A673 (cell line): ENCODE measurements around the gene EP300. TPM values are rescaled to one million over a fixed set of nuclear protein-coding genes. Genes with fewer than 3 reads are reported as not detected.

ENCODE experiments used
- BruUV-seq: library from RNA; stranded (reverse); fragments of 400-500 nt; replicated peaks from 2 replicates; lab custom pipeline; 2021; lab: Mats Ljungman, UMichigan
- CTCF ChIA-PET: fragments of 300-600 bp; sonication (Branson Sonifier 250); formaldehyde crosslinking; loops from one replicate; lab custom pipeline; 2022; ENCODE audit warnings: antibody characterized with exemption; lab: Charles Lee
- POLR2A ChIA-PET: fragments of 300-600 bp; sonication (Branson Sonifier 250); formaldehyde crosslinking; loops from one replicate; lab custom pipeline; 2022; ENCODE audit warnings: antibody characterized with exemption; ENCODE audit not compliant: low non-redundant PET; lab: Charles Lee
- DNase-seq: peaks from one replicate; pipeline ENCODE4 v3.0.0-alpha.2; 2015; ENCODE audit warnings: low spot score
- H3K27ac ChIP-seq: fragments of 200-600 bp; sonication (generic); 2 replicates; pipeline ENCODE4 v1.5.1; 2016; ENCODE audit warnings: mixed run types, low read depth, mild to moderate bottlenecking, mixed read lengths, antibody characterized with exemption, low read length; ENCODE audit not compliant: poor library complexity, severe bottlenecking
- H3K27me3 ChIP-seq: fragments of 200-600 bp; sonication (generic); replicated peaks from 2 replicates; pipeline ENCODE4 v1.6.1; 2017; ENCODE audit warnings: mixed run types, low read depth, mild to moderate bottlenecking, mixed read lengths, antibody characterized with exemption, low read length; ENCODE audit not compliant: insufficient read depth, poor library complexity
- H3K36me3 ChIP-seq: fragments of 200-600 bp; sonication (generic); 2 replicates; pipeline ENCODE4 v1.6.1; 2016; ENCODE audit warnings: mixed run types, mild to moderate bottlenecking, mixed read lengths, antibody characterized with exemption, low read length; ENCODE audit not compliant: insufficient read depth, poor library complexity, severe bottlenecking
- H3K4me1 ChIP-seq: fragments of 200-600 bp; sonication (generic); 2 replicates; pipeline ENCODE4 v1.6.1; 2017; ENCODE audit warnings: mixed run types, mild to moderate bottlenecking, mixed read lengths, antibody characterized with exemption, low read length; ENCODE audit not compliant: insufficient read depth, poor library complexity, severe bottlenecking
- H3K4me3 ChIP-seq: fragments of 200-600 bp; sonication (generic); 2 replicates; pipeline ENCODE4 v1.5.1; 2016; ENCODE audit warnings: low read depth, mixed run types, mild to moderate bottlenecking, mixed read lengths, low read length; ENCODE audit not compliant: poor library complexity, severe bottlenecking
- H3K9me3 ChIP-seq: fragments of 200-600 bp; sonication (generic); 2 replicates; pipeline ENCODE4 v1.6.1; 2016; ENCODE audit warnings: mixed run types, low read depth, mild to moderate bottlenecking, mixed read lengths, antibody characterized with exemption, low read length; ENCODE audit not compliant: poor library complexity, severe bottlenecking
- CTCF ChIP-seq: fragments of 300-800, 200-600 bp; sonication (generic); conservative IDR thresholded peaks from 2 replicates; pipeline ENCODE4 v1.5.1; 2017; ENCODE audit warnings: low read depth, mild to moderate bottlenecking, antibody characterized with exemption, low read length, moderate library complexity, mixed read lengths
- EZH2 ChIP-seq: fragments of 200-600 bp; sonication (generic); IDR thresholded peaks from 2 replicates; pipeline ENCODE4 v1.6.1; 2017; ENCODE audit warnings: borderline replicate concordance, low read depth, mild to moderate bottlenecking, mixed read lengths, antibody characterized with exemption, low read length; ENCODE audit not compliant: poor library complexity, severe bottlenecking
- intact Hi-C: fragments of 100-400 bp; cut with micrococcal nuclease; formaldehyde crosslinking; loops from one replicate; pipeline ENCODE4 v1.10.0; 2022; ENCODE audit not compliant: unreplicated experiment
- total RNA-seq: library from RNA; stranded (reverse); gene quantifications from 2 replicates; pipeline ENCODE4 v1.2.3, GENCODE V29; 2021

EP300 gene
- total RNA-seq, 1 experiment from 2014 or later: 85.6 TPM

- Histone ChIP-seq H3K4me3 (no peak overlapping the region), H3K9me3 (no peaks in the 10 kb centered on the region), H3K4me1 (no peaks in the 10 kb centered on the region), H3K27me3 (no peaks in the 10 kb centered on the region), H3K36me3 (peaks cover 91% of the 10 kb centered on the region), H3K27ac (no peak overlapping the region)
- no peak for DNase-seq
- ChIA-PET CTCF (no interaction called here), POLR2A (no interaction called here)
- BruUV-seq: TSS peak; percentile 24
- intact Hi-C loops: no loop called here
- TF ChIP-seq EZH2 (no peak), CTCF (no peak)
Measured at GRCh38 chr22:41169157-41169556, 76.8 kb downstream of the EP300 start.

GRCh38 chr22:41171996-41172395 lies 79.6 kb downstream of the EP300 start:
- no peak overlapping the region for H3K27ac ChIP-seq
- no TSS peak for BruUV-seq
- intact Hi-C loops: no loop called here
- TF ChIP-seq EZH2: no peak
- TF ChIP-seq CTCF: no peak
- peaks cover 93% of the 10 kb centered on the region for H3K36me3 ChIP-seq
- ChIA-PET POLR2A (no interaction called here), CTCF (no interaction called here)
- H3K27me3 ChIP-seq: no peaks in the 10 kb centered on the region
- no peak for DNase-seq
- no peak overlapping the region for H3K4me3 ChIP-seq
- no peaks in the 10 kb centered on the region for H3K4me1 ChIP-seq
- H3K9me3 ChIP-seq: no peaks in the 10 kb centered on the region

GRCh38 chr22:41175546-41175945 lies 83.2 kb downstream of the EP300 start:
- H3K36me3 ChIP-seq: peaks cover 96% of the 10 kb centered on the region
- POLR2A ChIA-PET: no interaction called here
- intact Hi-C loops: no loop called here

More at GRCh38 chr22:41175546-41175945, 83.2 kb downstream of the EP300 start:
- CTCF ChIA-PET: no interaction called here
- H3K27ac ChIP-seq: no peak overlapping the region
- H3K4me1 ChIP-seq: no peaks in the 10 kb centered on the region
- no TSS peak for BruUV-seq
- TF ChIP-seq EZH2 (no peak), CTCF (no peak)
- DNase-seq: no peak
- H3K4me3 ChIP-seq: no peak overlapping the region
- no peaks in the 10 kb centered on the region for H3K9me3 ChIP-seq
- no peaks in the 10 kb centered on the region for H3K27me3 ChIP-seq
